NCI-H2081 treated with DMSO at 0.1 percent for 48 hours (cell line): ENCODE measurements around the gene GASK1B.
A peak's percentile ranks its signal among the peaks of the same experiment; 100 is the strongest.

Source experiments
- DNase-seq: peaks from one replicate; lab custom pipeline; 2025; lab: John Stamatoyannopoulos, UW

GASK1B gene

DNA sequence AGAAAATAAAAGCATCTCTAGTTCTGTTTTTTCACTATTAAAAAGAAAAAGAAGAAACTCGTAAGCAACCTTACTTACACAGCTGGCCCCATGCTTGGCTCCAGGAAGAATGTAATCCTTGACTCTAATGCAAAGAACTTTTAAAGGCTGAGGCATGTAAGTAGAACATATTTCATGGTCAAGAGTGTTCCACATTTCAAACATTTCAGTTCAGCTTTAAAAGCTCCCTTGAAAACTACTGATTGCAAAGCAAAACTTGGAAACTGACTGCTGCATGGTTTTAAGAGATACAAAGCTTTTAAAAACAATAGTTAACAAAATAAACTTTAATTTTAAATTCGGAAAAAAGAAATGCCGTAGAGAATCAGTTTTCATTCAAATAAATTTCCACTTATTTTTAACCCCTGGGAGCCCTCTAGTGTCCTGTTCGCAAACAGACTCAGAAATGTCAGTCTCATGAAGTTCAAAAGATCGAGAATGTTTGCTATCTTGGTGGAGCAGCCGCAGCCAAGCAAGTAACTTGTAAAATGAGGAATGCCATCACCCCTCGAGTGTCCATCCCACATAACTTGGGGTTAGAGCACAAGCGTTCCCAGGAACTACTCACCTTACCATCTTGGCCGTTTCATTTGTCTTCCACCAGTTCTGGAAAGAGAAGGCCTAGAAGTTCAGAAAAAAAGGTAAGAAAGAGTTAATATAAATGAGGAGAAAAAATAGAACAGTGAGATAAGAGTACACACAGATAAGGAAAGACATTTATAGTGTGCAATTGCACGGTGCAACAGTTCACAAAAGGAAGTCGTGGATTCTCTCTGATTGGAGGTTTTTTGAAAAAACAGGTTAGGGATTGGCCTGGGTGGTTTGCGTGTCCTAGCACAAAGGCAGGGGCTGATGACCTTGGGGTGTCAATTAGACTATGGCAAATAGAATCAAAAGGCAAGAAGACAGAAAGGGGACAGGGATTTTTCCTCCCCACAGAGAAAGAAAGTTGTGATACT lies at the start of gene GASK1B:
Gene GASK1B (minus strand): TSS at position 765 of the 998 bp plus-strand sequence. CDS start 1,650 bp downstream, outside the sequence.
- DNase-seq: no peak

DNA sequence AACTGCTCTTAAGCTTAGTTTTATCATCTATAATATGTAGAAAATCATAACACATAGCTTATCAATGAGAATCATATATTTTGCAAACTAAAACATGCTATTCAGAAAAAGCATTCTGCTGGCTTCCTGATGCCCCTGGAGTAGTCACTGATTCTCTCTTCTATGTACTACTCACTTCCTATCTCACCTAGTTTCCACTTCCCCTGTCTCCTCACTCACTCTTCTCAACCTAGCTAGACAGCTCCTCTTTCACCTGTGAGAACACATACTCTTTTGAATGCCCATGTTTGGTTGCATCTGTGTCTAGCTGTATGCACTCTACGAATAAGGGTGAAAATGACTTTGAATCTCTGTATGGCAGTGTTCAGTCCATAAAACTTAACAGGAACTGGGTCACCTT lies 46.8 kb upstream of the GASK1B start:
- DNase-seq: no peak

DNA sequence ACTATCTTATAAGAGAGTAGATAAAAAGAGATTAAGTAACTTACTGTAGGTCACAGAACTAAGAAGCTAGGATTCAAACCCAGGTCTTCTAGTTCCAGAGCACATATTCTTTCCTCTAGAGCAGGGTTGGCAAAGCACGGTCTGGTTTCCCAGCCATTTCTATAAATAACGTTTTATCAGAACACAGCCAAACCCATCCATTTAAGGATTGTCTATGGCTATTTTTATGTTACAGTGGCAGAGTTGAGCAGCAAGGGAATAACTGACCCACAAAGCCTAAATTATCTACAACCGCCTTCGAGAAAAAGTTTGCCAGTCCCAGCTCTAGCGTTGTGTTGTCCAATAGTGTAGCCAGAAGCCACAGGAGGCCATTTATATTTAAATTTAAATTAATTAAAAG lies 44.9 kb upstream of the GASK1B start:
- no peak for DNase-seq

DNA sequence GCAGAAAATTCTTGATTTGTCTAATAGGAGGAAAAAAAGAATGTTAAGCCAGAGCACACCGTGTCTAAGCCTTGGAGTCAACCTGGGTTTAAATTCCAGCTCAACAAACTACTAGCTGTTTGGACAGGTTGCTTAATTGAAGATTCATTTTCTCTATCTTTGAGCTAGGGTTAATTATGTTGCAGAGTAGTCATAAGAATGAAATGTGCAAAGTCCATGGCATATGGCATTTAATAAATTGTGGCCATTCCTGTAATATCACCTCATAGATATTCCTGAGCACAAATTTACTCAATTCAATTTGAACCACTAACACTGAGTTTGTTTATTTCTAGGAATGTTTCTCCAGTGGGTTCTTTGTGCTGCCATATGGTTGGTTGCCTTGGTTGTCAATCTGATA lies 42.0 kb upstream of the GASK1B start:
- no peak for DNase-seq

DNA sequence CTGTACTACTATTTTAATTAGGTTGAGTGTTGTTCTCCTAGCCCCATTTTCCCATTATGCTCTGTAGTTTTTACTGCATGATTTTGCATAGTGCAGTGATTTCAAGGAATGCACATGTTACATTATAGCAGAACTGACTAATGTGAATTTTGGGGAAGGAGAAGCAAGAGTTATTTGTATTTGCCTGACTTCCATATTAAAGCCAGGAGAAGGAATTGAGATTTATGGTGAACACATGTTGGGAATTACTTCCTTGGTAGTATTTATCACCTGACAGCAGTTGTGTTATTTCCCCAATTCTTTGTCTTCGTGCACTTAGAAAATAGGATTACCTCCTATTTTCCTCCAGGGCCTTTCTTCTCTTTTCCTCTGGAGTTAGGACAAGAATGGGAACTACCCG lies 40.6 kb upstream of the GASK1B start:
- DNase-seq: no peak

DNA sequence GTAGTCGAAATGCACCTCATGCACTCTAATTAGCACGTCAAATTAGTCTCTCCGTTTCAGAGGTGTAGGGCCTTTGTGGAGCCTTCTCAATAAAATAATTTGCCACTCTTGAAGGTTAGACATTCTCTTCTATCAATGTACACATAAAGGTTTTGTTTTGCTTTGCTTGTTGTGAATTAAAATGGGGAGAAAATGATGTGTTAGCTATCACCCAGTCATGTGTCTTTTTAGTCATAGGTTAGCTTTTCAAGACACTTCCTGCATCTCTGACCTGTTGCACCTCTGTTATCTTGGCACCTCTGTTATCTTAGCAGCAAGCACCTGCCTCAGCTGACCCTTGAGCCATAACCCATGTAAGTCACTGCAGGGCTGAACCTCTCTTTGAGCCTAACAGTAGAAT lies 38.4 kb upstream of the GASK1B start:
- DNase-seq: no peak

DNA sequence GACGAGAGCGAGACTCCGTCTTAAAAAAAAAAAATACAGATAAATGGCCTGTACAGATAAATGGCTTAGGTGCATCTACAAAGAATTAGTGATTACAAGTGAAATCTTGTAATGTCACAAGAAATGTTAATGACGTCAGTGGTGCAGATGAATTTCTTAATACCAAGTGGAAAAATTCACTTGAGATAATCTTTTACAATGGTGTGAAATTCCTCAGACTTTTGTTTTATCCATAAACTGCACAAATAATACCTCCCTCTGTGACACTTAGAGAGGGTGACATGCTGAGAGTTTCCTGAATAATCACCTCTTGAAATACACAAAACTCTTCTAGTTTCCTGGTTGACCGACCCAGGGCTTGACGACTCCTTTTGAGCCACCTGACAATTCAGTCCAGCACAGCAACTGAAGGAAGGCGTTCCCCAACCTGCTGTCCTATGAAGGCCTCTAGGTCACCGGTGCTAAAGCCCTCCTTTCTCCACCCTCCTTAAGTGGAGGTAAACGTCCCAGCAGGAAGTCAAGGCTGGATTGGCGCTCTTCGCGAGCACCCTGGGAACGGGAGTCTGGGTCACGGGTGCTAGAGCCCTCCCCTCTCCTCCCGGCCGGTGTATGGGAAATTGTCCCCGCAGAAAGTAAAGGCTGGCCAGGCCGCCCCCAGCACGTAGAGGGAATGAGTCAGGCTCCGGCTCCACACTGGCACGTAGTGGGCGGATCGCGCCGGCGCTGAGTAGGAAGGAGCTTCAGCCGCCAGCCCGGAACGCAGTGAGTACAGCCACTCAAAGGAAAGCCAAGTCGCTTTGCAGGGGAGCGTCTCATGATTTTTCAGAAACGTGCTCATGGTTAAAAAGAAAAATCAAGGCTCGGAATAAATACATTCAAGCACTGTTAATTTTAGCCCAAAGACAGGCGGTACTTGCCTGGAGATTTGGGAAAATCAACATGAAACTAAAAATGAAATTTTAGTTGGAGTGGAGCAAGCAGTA lies 37.3 kb upstream of the GASK1B start, which contains the start of gene TMEM144:
Gene TMEM144 (plus strand): TSS at position 662 of the 983 bp plus-strand sequence. CDS start 2,182 bp downstream, outside the sequence.
- peak; percentile 6 for DNase-seq

DNA sequence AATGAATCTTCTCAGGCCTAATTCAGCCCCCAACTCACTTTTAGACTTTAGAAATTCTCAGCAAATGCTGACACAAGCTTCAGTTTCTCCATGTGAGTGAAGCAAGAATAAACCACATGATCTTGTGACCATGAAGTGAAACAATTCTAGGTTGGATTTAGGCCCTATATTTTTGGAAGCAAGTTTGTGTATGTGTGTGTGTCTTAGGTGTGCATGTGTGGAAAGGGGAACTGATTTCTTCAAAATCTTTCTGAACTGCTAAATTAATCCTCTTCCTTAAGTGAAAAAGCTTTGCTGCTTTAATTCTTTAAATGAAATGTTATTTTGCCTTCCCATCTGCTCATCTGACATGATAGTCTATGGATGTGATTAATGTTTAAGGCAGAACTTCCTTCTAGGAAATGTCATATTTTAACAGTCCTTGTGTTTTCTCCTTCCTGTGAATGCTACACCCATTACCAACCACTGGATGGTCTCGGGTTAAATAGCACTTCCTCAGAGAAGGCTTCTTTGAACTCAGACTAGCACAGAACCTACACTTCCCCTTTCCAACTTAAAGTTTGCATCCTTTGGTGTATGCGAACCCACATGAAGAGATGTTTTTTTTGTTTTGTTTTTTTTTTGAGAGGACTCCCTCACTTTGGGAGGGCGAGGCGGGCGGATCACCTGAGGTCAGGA lies 36.3 kb upstream of the GASK1B start:
- DNase-seq: no peak

- DNase-seq: no peak
Observed at GRCh38 chr4:158203929-158204328, 31.1 kb upstream of the GASK1B start.

DNA sequence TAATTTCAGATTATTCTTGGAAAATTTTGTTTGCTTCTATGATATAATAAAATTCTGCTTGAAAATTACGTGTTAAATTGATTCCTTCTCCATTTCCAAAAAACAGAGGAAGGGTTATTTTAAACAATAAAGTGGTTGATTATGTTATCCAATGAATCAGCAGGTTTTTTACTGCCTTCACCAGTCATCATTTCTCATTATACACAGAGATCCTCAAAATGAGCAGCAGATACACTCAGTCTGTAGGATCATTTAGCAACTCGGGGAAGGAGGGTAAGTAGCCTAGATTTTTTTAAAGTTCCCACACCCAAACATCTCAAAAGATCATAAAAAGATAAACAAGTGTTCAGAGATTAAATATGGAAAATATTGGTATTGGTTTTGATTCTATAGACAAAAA lies 30.6 kb upstream of the GASK1B start:
- no peak for DNase-seq

DNA sequence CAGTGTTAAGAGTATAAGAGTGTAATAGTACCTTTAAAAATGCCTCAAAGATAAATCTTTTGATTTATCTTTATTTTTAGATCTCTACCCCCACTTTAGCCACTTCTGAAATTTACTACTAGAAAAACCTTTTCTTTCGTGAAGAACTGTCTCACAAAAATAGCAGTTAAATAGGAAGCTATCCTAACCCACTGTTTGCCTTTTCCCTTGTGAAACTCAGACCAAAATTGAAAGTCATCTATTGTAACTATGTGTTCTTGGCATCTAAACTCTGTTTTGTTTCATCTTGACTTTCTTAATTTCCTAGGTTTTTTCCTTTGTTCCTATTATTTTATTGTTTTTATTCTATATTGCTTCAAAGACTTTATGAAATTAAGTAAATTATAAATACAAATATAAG lies 29.7 kb upstream of the GASK1B start:
- no peak for DNase-seq

DNA sequence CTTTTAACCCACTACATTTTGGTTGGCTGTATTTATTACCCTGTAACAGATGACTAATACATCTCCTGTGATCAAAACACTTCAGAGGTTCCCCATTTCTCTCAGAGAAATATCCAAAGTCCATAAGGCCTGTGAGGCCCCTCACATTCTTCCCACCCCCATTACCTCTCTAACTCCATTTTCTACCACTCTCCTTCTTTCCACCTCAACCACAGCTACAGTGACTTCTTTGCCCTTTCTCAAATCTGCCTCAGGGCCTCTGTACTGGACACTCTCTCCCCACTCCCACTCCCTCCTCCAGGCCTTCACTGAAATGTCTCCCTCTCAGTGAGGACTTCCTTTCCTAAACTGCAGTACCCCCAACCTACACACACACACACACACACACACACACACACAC lies 29.1 kb upstream of the GASK1B start:
- DNase-seq: no peak

- no peak for DNase-seq
Observed at GRCh38 chr4:158201322-158201721, 28.5 kb upstream of the GASK1B start.

DNA sequence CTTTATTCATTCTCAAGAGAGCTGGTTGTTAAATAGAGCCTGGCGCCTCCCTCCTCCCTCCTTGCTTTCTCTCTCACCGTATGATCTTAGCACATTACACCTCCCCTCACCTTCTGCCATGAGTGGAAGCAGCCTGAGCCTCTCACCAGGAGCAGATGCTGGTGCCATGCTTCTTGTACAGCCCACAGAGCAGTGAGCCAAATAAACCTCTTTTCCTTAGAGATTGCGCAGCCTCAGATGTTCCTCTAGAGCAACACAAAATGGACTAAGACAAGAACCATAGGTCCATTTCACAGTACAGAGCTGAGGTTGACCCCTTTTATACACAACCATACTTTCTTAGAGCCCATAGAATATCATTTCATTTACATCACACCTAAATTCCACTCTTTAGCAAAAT lies 27.4 kb upstream of the GASK1B start:
- no peak for DNase-seq

- DNase-seq: no peak
Observed at GRCh38 chr4:158197194-158197776, 24.5 kb upstream of the GASK1B start.

GRCh38 chr4:158195297-158195696 lies 22.5 kb upstream of the GASK1B start:
- no peak for DNase-seq

DNA sequence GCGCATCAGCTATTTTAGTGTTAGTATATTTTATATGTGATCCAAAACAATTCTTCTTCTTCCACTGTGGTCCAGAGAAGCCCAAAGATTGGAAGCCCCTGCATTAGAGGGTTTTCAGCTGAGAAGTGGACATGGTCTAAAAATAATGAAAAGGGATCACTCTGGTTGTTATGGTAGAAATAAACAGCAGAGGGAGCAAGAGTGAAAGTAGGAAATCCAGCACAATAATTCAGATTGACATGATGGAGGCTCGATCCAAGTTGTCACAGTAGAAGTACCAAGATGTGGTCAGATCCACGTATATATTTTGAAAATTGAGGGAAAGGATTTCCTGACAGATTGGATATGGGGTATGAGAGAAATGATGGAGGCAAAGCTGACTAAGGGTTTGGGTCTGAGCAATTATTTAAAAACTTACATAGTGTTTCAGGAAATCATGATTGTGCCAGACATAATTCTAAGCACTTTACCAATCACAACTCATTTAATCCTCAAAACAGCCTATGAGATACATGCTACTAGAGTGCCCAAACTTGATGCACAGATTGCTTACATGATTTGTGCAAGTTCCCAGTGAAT lies 20.4 kb upstream of the GASK1B start:
- no peak for DNase-seq

GRCh38 chr4:158192439-158193158 lies 19.8 kb upstream of the GASK1B start:
- DNase-seq: no peak

GRCh38 chr4:158190718-158191117 lies 17.9 kb upstream of the GASK1B start:
- no peak for DNase-seq

DNA sequence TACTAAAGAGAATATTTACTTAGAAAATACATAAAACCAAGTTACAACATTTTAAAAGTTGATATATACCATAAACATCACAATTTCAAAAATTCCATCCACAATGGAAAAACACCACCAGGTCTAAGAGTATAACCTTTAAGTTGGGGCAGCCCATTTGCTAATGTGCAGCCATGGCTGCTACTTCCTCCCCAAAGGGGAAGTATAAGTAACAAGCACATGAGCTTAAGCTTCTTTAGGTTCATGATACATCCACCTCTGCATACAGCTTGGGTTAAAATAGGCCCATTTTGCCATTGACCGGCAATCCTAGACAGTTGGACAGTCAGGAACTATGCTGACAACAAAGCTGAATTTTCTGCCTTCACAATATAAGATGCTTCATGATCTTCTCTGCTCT lies 16.6 kb upstream of the GASK1B start:
- no peak for DNase-seq
